IMR-90 (cell line): ENCODE results near the gene BOLA1. TPM values are rescaled to one million over a fixed set of nuclear protein-coding genes. Genes with fewer than 3 reads are reported as not detected.

Experiments used
- ATAC-seq: fragments of 200-7000 bp; cut with Tn5 transposase; 2 replicates; pipeline ENCODE4 v1.9.1; 2020; ENCODE audit warnings: low read depth, mild to moderate bottlenecking, moderate library complexity
- BruUV-seq: library from RNA; stranded (reverse); fragments of 400-500 nt; replicated peaks from 2 replicates; lab custom pipeline; 2021; lab: Mats Ljungman, UMichigan
- CTCF ChIA-PET: fragments of 300-600 bp; formaldehyde crosslinking; extraction: SDS; loops from one replicate; lab custom pipeline; 2021; ENCODE audit warnings: antibody characterized with exemption; lab: Yijun Ruan, JAX
- POLR2A ChIA-PET: fragments of 300-600 bp; sonication (Branson Sonifier 250); formaldehyde crosslinking; loops from one replicate; lab custom pipeline; 2022; ENCODE audit warnings: antibody characterized with exemption; ENCODE audit not compliant: unreplicated experiment; lab: Charles Lee
- DNase-seq: peaks from one replicate; pipeline ENCODE4 v3.0.0; 2013
- H2AFZ ChIP-seq: replicated peaks from 2 replicates; pipeline ENCODE3; 2013; ENCODE audit warnings: low read length, mild to moderate bottlenecking; ENCODE audit not compliant: poor library complexity
- H2AK5ac ChIP-seq: 2 replicates; pipeline ENCODE4 v1.6.1; 2013; ENCODE audit warnings: low read depth, low read length, inconsistent platforms
- H2AK9ac ChIP-seq: replicated peaks from 2 replicates; pipeline ENCODE3; 2013; ENCODE audit warnings: mild to moderate bottlenecking, low read depth, low read length, moderate library complexity; ENCODE audit not compliant: poor library complexity
- H2BK120ac ChIP-seq: 2 replicates; pipeline ENCODE4 v1.6.1; 2013; ENCODE audit warnings: low read depth, low read length, inconsistent platforms
- H2BK15ac ChIP-seq: 3 replicates; pipeline ENCODE4 v1.6.1; 2013; ENCODE audit warnings: low read depth, low read length, inconsistent platforms
- H2BK20ac ChIP-seq: 2 replicates; pipeline ENCODE4 v1.6.1; 2013; ENCODE audit warnings: low read depth, mild to moderate bottlenecking, inconsistent platforms, low read length, moderate library complexity
- H2BK5ac ChIP-seq: 2 replicates; pipeline ENCODE4 v1.6.1; 2013; ENCODE audit warnings: mild to moderate bottlenecking, low read depth, low read length, inconsistent platforms; ENCODE audit not compliant: poor library complexity, severe bottlenecking
- H3K14ac ChIP-seq: replicated peaks from 2 replicates; pipeline ENCODE4 v1.6.1; 2013; ENCODE audit warnings: low read depth, low read length, inconsistent platforms
- H3K18ac ChIP-seq: 2 replicates; pipeline ENCODE4 v1.6.1; 2013; ENCODE audit warnings: low read depth, low read length, control low read depth
- H3K23ac ChIP-seq: 2 replicates; pipeline ENCODE4 v1.6.1; 2013; ENCODE audit warnings: low read depth, low read length, inconsistent platforms
- H3K27ac ChIP-seq: 2 replicates; pipeline ENCODE4 v1.5.1; 2013; ENCODE audit warnings: mild to moderate bottlenecking, control low read depth, low read length; ENCODE audit not compliant: insufficient read depth
- H3K27me3 ChIP-seq: 2 replicates; pipeline ENCODE4 v1.6.1; 2013; ENCODE audit warnings: low read length; ENCODE audit not compliant: control insufficient read depth, insufficient read depth
- H3K36me3 ChIP-seq: 2 replicates; pipeline ENCODE4 v1.6.1; 2013; ENCODE audit warnings: low read length, mixed read lengths; ENCODE audit not compliant: control insufficient read depth, insufficient read depth
- H3K4ac ChIP-seq: 2 replicates; pipeline ENCODE4 v1.6.1; 2013; ENCODE audit warnings: low read depth, low read length, inconsistent platforms
- H3K4me1 ChIP-seq: 2 replicates; pipeline ENCODE4 v1.6.1; 2013; ENCODE audit warnings: low read length, mixed read lengths; ENCODE audit not compliant: control insufficient read depth, insufficient read depth
- H3K4me2 ChIP-seq: 2 replicates; pipeline ENCODE4 v1.6.1; 2013; ENCODE audit warnings: low read depth, mild to moderate bottlenecking, control low read depth, low read length, moderate library complexity
- H3K4me3 ChIP-seq: 2 replicates; pipeline ENCODE4 v1.5.1; 2013; ENCODE audit warnings: low read depth, mild to moderate bottlenecking, control low read depth, low read length, moderate library complexity; ENCODE audit not compliant: insufficient read depth
- H3K56ac ChIP-seq: 2 replicates; pipeline ENCODE4 v1.6.1; 2013; ENCODE audit warnings: low read length, inconsistent platforms; ENCODE audit not compliant: insufficient read depth; ENCODE audit errors: extremely low read depth
- H3K79me1 ChIP-seq, 2 experiments: 2 replicates each; pipeline ENCODE4 v1.6.1; 2013; ENCODE audit warnings: low read length in 2 of 2, inconsistent platforms in 1 of 2, low read depth in 1 of 2
- H3K9ac ChIP-seq: 2 replicates; pipeline ENCODE4 v1.6.1; 2013; ENCODE audit warnings: low read depth, low read length, control low read depth
- H3K9me1 ChIP-seq: 2 replicates; pipeline ENCODE4 v1.6.1; 2013; ENCODE audit warnings: low read length, inconsistent platforms; ENCODE audit not compliant: insufficient read depth
- H3K9me3 ChIP-seq: 2 replicates; pipeline ENCODE4 v1.6.1; 2013; ENCODE audit warnings: low read length; ENCODE audit not compliant: control insufficient read depth, insufficient read depth
- H4K20me1 ChIP-seq: 2 replicates; pipeline ENCODE4 v1.6.1; 2013; ENCODE audit warnings: low read length, inconsistent platforms; ENCODE audit not compliant: insufficient read depth
- H4K5ac ChIP-seq: 2 replicates; pipeline ENCODE4 v1.6.1; 2013; ENCODE audit warnings: mild to moderate bottlenecking, low read depth, low read length, control low read depth
- H4K8ac ChIP-seq, 2 experiments: 2 replicates each; pipeline ENCODE4 v1.6.1; 2013; ENCODE audit warnings: low read depth in 2 of 2, low read length in 2 of 2, control low read depth in 1 of 2, inconsistent platforms in 1 of 2
- H4K91ac ChIP-seq: 2 replicates; pipeline ENCODE4 v1.6.1; 2013; ENCODE audit warnings: low read depth, low read length, inconsistent platforms; ENCODE audit not compliant: insufficient read depth
- BHLHE40 ChIP-seq: fragments of 150-350 bp; IDR thresholded peaks from 2 replicates; pipeline ENCODE4 v1.6.1; 2016; ENCODE audit warnings: mild to moderate bottlenecking, low read depth, low read length
- CHD1 ChIP-seq: IDR thresholded peaks from 2 replicates; pipeline ENCODE4 v1.6.1; 2012; ENCODE audit warnings: low read depth, low read length, improper control_type of control experiment
- FOS ChIP-seq: fragments of 150-350 bp; IDR thresholded peaks from 2 replicates; pipeline ENCODE4 v1.6.1; 2016; ENCODE audit warnings: low read depth, low read length
- MAFK ChIP-seq: IDR thresholded peaks from 2 replicates; pipeline ENCODE4 v1.6.1; 2012; ENCODE audit warnings: low read depth, low read length, improper control_type of control experiment
- MAZ ChIP-seq: IDR thresholded peaks from 2 replicates; pipeline ENCODE4 v1.6.1; 2012; ENCODE audit warnings: low read depth, mild to moderate bottlenecking, low read length, improper control_type of control experiment, moderate library complexity, borderline replicate concordance
- NFE2L2 ChIP-seq: fragments of 150-350 bp; IDR thresholded peaks from 2 replicates; pipeline ENCODE4 v1.6.1; 2016; ENCODE audit warnings: low read depth, mild to moderate bottlenecking, low read length
- POLR2A ChIP-seq: IDR thresholded peaks from 2 replicates; pipeline ENCODE4 v1.6.1; 2012; ENCODE audit warnings: mild to moderate bottlenecking, low read depth, low read length
- RAD21 ChIP-seq: IDR thresholded peaks from 2 replicates; pipeline ENCODE4 v1.6.1; 2012; ENCODE audit warnings: low read length, improper control_type of control experiment
- RCOR1 ChIP-seq: IDR thresholded peaks from 2 replicates; pipeline ENCODE4 v1.6.1; 2012; ENCODE audit warnings: mild to moderate bottlenecking, low read length, improper control_type of control experiment; ENCODE audit not compliant: insufficient replicate concordance
- RFX5 ChIP-seq: IDR thresholded peaks from 2 replicates; pipeline ENCODE4 v1.8.0; 2012; ENCODE audit warnings: low read depth, mild to moderate bottlenecking, low read length, moderate library complexity
- SMC3 ChIP-seq: fragments of 150-350 bp; IDR thresholded peaks from 2 replicates; pipeline ENCODE4 v1.6.1; 2016; ENCODE audit warnings: low read depth, mild to moderate bottlenecking, antibody characterized with exemption, low read length, moderate library complexity
- USF2 ChIP-seq: fragments of 150-350 bp; IDR thresholded peaks from 2 replicates; pipeline ENCODE4 v1.6.1; 2017; ENCODE audit warnings: mild to moderate bottlenecking, antibody characterized with exemption, low read length, low read depth
- WGBS, 2 experiments: methylation state at CpG; one replicate each; pipeline versions ENCODE4 v1.1.5 to v1.1.7; 2013; ENCODE audit warnings: missing lambda C conversion rate in 2 of 2; ENCODE audit not compliant: insufficient read length in 1 of 2; ENCODE audit errors: extremely low coverage in 2 of 2; 5-methylcytosine and 5-hydroxymethylcytosine counted together
- dilution Hi-C: fragments of 300-500 bp; cut with HindIII; formaldehyde crosslinking; loops from one replicate; pipeline ENCODE4 v1.14.3; 2018; ENCODE audit warnings: low sequenced_read_pairs; ENCODE audit not compliant: unreplicated experiment
- in situ Hi-C: fragments of 300-500 bp; cut with MboI; formaldehyde crosslinking; loops from 3 replicates; pipeline ENCODE4 v1.14.3; 2019; ENCODE audit warnings: low sequenced_read_pairs, inconsistent platforms, mixed read lengths
- intact Hi-C: fragments of 100-400 bp; cut with micrococcal nuclease; formaldehyde crosslinking; loops from 2 replicates; pipeline ENCODE4 v1.10.0; 2022
- polyA plus RNA-seq, 3 experiments: library from polyadenylated mRNA; depleted of rRNA; stranded (reverse); fragments of >200 nt; gene quantifications; 2 replicates each; pipeline ENCODE4 v1.2.3, GENCODE V29; 2012; ENCODE audit warnings: low replicate concordance in 1 of 3
- total RNA-seq: library from RNA; depleted of rRNA; stranded (reverse); fragments of >200 nt; gene quantifications from 2 replicates; pipeline ENCODE4 v1.2.3, GENCODE V29; 2012
- TF ChIP-seq, protein P1 (sequence below): conservative IDR thresholded peaks from 2 replicates; pipeline ENCODE4 v1.5.1; 2012; ENCODE audit warnings: mild to moderate bottlenecking, low read depth, low read length, improper control_type of control experiment

Gene BOLA1
- total and polyA plus RNA-seq, 2 of the 4 experiments (the other 2 are of a cell fraction): 3.4 to 12.6 TPM

- peaks cover 26 to 58% of the 10 kb centered on the region in 2 experiments for H3K79me1 ChIP-seq
- intact Hi-C loops: no loop called here
Observed at GRCh38 chr1:149925345-149925744, 26.0 kb downstream of the BOLA1 start.

More at GRCh38 chr1:149925345-149925744, 26.0 kb downstream of the BOLA1 start:
- dilution Hi-C loops (no loop called here), in situ Hi-C loops (no loop called here)
- Histone ChIP-seq H3K14ac (no peak overlapping the region), H2AFZ (no peak overlapping the region), H3K18ac (no peak overlapping the region), H3K4me3 (no peak overlapping the region), H3K9me1 (peaks cover 7% of the 10 kb centered on the region; the same call in 1 of the 2 replicates), H2BK20ac (no peak overlapping the region), H2BK120ac (no peak overlapping the region), H3K27me3 (no peaks in the 10 kb centered on the region), H3K9me3 (no peaks in the 10 kb centered on the region), H4K5ac (no peak overlapping the region), H2BK5ac (no peak overlapping the region), H3K4me2 (no peak overlapping the region), H3K56ac (no peak overlapping the region), H4K20me1 (peaks cover 8% of the 10 kb centered on the region; the same call in 1 of the 2 replicates), H3K36me3 (peaks cover 33% of the 10 kb centered on the region), H3K23ac (no peak overlapping the region), H2AK5ac (no peak overlapping the region), H2AK9ac (no peak overlapping the region), H3K27ac (no peak overlapping the region), H3K9ac (no peak overlapping the region), H4K91ac (no peak overlapping the region), H2BK15ac (no peak overlapping the region), H3K4me1 (peaks cover 3% of the 10 kb centered on the region), H4K8ac (no peak overlapping the region), H3K4ac (no peak overlapping the region)
- DNase-seq (no peak), ATAC-seq (no peak)
- CTCF ChIA-PET: no interaction called here
- no TSS peak for BruUV-seq
- TF ChIP-seq SMC3 (no peak), BHLHE40 (no peak), CHD1 (no peak), NFE2L2 (no peak), RAD21 (no peak), RFX5 (no peak), MAFK (no peak), RCOR1 (no peak), USF2 (no peak), POLR2A (no peak), FOS (no peak), MAZ (no peak)
- TF ChIP-seq, protein P1, sequence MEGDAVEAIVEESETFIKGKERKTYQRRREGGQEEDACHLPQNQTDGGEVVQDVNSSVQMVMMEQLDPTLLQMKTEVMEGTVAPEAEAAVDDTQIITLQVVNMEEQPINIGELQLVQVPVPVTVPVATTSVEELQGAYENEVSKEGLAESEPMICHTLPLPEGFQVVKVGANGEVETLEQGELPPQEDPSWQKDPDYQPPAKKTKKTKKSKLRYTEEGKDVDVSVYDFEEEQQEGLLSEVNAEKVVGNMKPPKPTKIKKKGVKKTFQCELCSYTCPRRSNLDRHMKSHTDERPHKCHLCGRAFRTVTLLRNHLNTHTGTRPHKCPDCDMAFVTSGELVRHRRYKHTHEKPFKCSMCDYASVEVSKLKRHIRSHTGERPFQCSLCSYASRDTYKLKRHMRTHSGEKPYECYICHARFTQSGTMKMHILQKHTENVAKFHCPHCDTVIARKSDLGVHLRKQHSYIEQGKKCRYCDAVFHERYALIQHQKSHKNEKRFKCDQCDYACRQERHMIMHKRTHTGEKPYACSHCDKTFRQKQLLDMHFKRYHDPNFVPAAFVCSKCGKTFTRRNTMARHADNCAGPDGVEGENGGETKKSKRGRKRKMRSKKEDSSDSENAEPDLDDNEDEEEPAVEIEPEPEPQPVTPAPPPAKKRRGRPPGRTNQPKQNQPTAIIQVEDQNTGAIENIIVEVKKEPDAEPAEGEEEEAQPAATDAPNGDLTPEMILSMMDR: no peak
- 100% methylated on average over 2 of the region's 3 CpGs; no CpG with 5 or more reads in 1 of the 2 experiments for WGBS, 2 experiments
- POLR2A ChIA-PET: interaction anchor here (0.6 kb wide), 1 partner anchor 9 kb away, joined by 5 read pairs; no protein-coding TSS in a partner anchor
